Transverse colon (tissue), 4 donors: ENCODE measurements around the gene NCOA3.

Experiments used
- CTCF ChIP-seq, 5 experiments: fragments of 200-600 bp in 3 of 5; fragments of 450-650 bp in 2 of 5; sonication (generic) in 3 of 5; IDR thresholded peaks; 1 replicate in 2 of 5; 2 replicates in 3 of 5; pipeline ENCODE4 v1.5.1; 2016 to 2017; ENCODE audit warnings: antibody characterized with exemption in 5 of 5, inconsistent platforms in 3 of 5, mild to moderate bottlenecking in 2 of 5, moderate library complexity in 1 of 5
- EP300 ChIP-seq: sonication (generic); formaldehyde crosslinking; IDR thresholded peaks from one replicate; pipeline ENCODE4 v1.6.1; 2017; ENCODE audit warnings: antibody characterized with exemption, low read depth
- POLR2AphosphoS5 ChIP-seq, 3 donors: sonication (generic); formaldehyde crosslinking; IDR thresholded peaks; one replicate each; pipeline ENCODE4 v1.6.1; 2016; ENCODE audit warnings: antibody characterized with exemption in 3 of 3

- TF ChIP-seq EP300 (no peak), CTCF (IDR thresholded peaks at IDR 0.05) (no peak), POLR2AphosphoS5 (IDR thresholded peaks at IDR 0.05) (no peak)
These were observed 161.0 kb downstream of the NCOA3 start for GRCh38 chr20:47662483-47663353.
